HCT116 (cell line): ENCODE measurements around the gene RECK. TPM values are rescaled to one million over a fixed set of nuclear protein-coding genes. Genes with fewer than 3 reads are reported as not detected.

Experiments used
- ATAC-seq: fragments of 200-7000 bp; cut with Tn5 transposase; 2 replicates; pipeline ENCODE4 v1.9.1; 2020; ENCODE audit warnings: mild to moderate bottlenecking, moderate library complexity
- BruUV-seq: library from RNA; stranded (reverse); fragments of 400-500 nt; replicated peaks from 2 replicates; lab custom pipeline; 2021; lab: Mats Ljungman, UMichigan
- CTCF ChIA-PET: fragments of 300-600 bp; sonication (Branson Sonifier 250); formaldehyde crosslinking; loops from one replicate; lab custom pipeline; 2021; ENCODE audit warnings: antibody characterized with exemption; lab: Charles Lee
- POLR2A ChIA-PET: fragments of 300-600, 350-600 bp; sonication (Branson Sonifier 250); formaldehyde crosslinking; loops from one replicate; lab custom pipeline; 2021; ENCODE audit warnings: antibody characterized with exemption; lab: Charles Lee
- RAD21 ChIA-PET, 2 experiments: fragments of 300-600 bp; sonication (Branson Sonifier 250); formaldehyde crosslinking; loops; one replicate each; lab custom pipeline; 2023; ENCODE audit warnings: low total read pairs in 2 of 2; ENCODE audit not compliant: uncharacterized antibody in 2 of 2, unreplicated experiment in 2 of 2, low non-redundant PET in 1 of 2; lab: Charles Lee
- DNase-seq: peaks from one replicate; pipeline ENCODE4 v3.0.0-alpha.2; 2010; ENCODE audit warnings: low read depth, low spot score
- H2AFZ ChIP-seq: fragments of 200-600 bp; shearing (Covaris generic), sonication (generic); 2 replicates; pipeline ENCODE4 v1.6.1; 2017; ENCODE audit warnings: low read depth, mixed run types, mixed read lengths, antibody characterized with exemption, low read length; ENCODE audit not compliant: poor library complexity, severe bottlenecking
- H3K27ac ChIP-seq: 2 replicates; pipeline ENCODE4 v1.5.1; 2012; ENCODE audit warnings: low read depth, low read length
- H3K27me3 ChIP-seq: fragments of 200-600 bp; sonication (generic); 2 replicates; pipeline ENCODE4 v1.6.1; 2016; ENCODE audit warnings: mixed run types, low read length, mixed read lengths; ENCODE audit not compliant: insufficient read depth
- H3K36me3 ChIP-seq, 2 experiments: fragments of 200-500 bp in 1 of 2; fragments of 200-600 bp in 1 of 2; sonication (Bioruptor generic) in 1 of 2; sonication (generic) in 1 of 2; 2 replicates each; pipeline versions ENCODE4 v1.5.1 to v1.6.1; 2014 to 2016; ENCODE audit warnings: low read length in 2 of 2, inconsistent platforms in 1 of 2, mixed read lengths in 1 of 2, mixed run types in 1 of 2; ENCODE audit not compliant: insufficient read depth in 2 of 2, control insufficient read depth in 1 of 2
- H3K4me1 ChIP-seq, 2 experiments: fragments of 200-600 bp in 1 of 2; sonication (generic) in 1 of 2; 2 replicates each; pipeline versions ENCODE4 v1.5.1 to v1.6.1; 2012 to 2017; ENCODE audit warnings: low read length in 2 of 2, inconsistent platforms in 1 of 2, mild to moderate bottlenecking in 1 of 2, mixed read lengths in 1 of 2, mixed run types in 1 of 2, moderate library complexity in 1 of 2; ENCODE audit not compliant: insufficient read depth in 2 of 2, control insufficient read depth in 1 of 2
- H3K4me2 ChIP-seq: fragments of 200-600 bp; sonication (generic); 2 replicates; pipeline ENCODE4 v1.6.1; 2017; ENCODE audit warnings: mixed run types, low read length, mixed read lengths
- H3K4me3 ChIP-seq, 2 experiments: fragments of 200-600 bp in 1 of 2; sonication (generic) in 1 of 2; replicated peaks in 1 of 2; 2 replicates each; pipeline ENCODE4 v1.5.1; 2011 to 2016; ENCODE audit warnings: low read length in 2 of 2, control low read depth in 1 of 2, low read depth in 1 of 2, mild to moderate bottlenecking in 1 of 2, mixed read lengths in 1 of 2, mixed run types in 1 of 2
- H3K79me2 ChIP-seq: fragments of 200-600 bp; sonication (generic); 2 replicates; pipeline ENCODE4 v1.6.1; 2017; ENCODE audit warnings: mild to moderate bottlenecking, mixed run types, low read length, moderate library complexity, mixed read lengths; ENCODE audit not compliant: insufficient read depth
- H3K9ac ChIP-seq: fragments of 200-600 bp; sonication (generic); 2 replicates; pipeline ENCODE4 v1.6.1; 2016; ENCODE audit warnings: low read length, mixed read lengths
- H3K9me2 ChIP-seq: fragments of 200-600 bp; sonication (generic), shearing (Covaris generic); 2 replicates; pipeline ENCODE4 v1.6.1; 2017; ENCODE audit warnings: mixed run types, mild to moderate bottlenecking, moderate library complexity; ENCODE audit not compliant: insufficient read depth
- H3K9me3 ChIP-seq, 2 experiments: fragments of 200-500 bp in 1 of 2; fragments of 200-600 bp in 1 of 2; sonication (Bioruptor generic) in 1 of 2; sonication (generic) in 1 of 2; 2 replicates each; pipeline ENCODE4 v1.6.1; 2014 to 2017; ENCODE audit warnings: low read length in 2 of 2, mixed read lengths in 2 of 2, inconsistent platforms in 1 of 2, low read depth in 1 of 2, mild to moderate bottlenecking in 1 of 2, mixed run types in 1 of 2, moderate library complexity in 1 of 2; ENCODE audit not compliant: control insufficient read depth in 1 of 2, insufficient read depth in 1 of 2
- H4K20me1 ChIP-seq: fragments of 200-600 bp; sonication (generic), shearing (Covaris generic); 2 replicates; pipeline ENCODE4 v1.6.1; 2017; ENCODE audit warnings: mixed run types, mild to moderate bottlenecking, moderate library complexity; ENCODE audit not compliant: insufficient read depth
- ATF3 ChIP-seq: IDR thresholded peaks from 2 replicates; pipeline ENCODE4 v1.6.1; 2012
- CBX3 ChIP-seq: IDR thresholded peaks from 2 replicates; pipeline ENCODE4 v1.6.1; 2012; ENCODE audit warnings: low read depth
- CTCF ChIP-seq, 3 experiments: fragments of 200-600 bp in 1 of 3; sonication (generic) in 1 of 3; IDR thresholded peaks in 2 of 3; conservative IDR thresholded peaks in 1 of 3; 2 replicates each; pipeline ENCODE4 v1.5.1; 2012 to 2017; ENCODE audit warnings: low read depth in 2 of 3, low read length in 2 of 3, antibody characterized with exemption in 1 of 3, borderline replicate concordance in 1 of 3, control low read depth in 1 of 3, mild to moderate bottlenecking in 1 of 3, mixed read lengths in 1 of 3, mixed run types in 1 of 3, moderate library complexity in 1 of 3; ENCODE audit not compliant: insufficient read depth in 1 of 3
- EGR1 ChIP-seq: IDR thresholded peaks from 2 replicates; pipeline ENCODE4 v1.6.1; 2012; ENCODE audit warnings: low read depth
- ELF1 ChIP-seq: IDR thresholded peaks from 2 replicates; pipeline ENCODE4 v1.6.1; 2012; ENCODE audit warnings: low read depth, borderline replicate concordance
- FOSL1 ChIP-seq: IDR thresholded peaks from 2 replicates; pipeline ENCODE4 v1.6.1; 2012; ENCODE audit warnings: low read depth
- POLR2A ChIP-seq: IDR thresholded peaks from 2 replicates; pipeline ENCODE4 v1.7.0; 2011; ENCODE audit warnings: borderline replicate concordance; ENCODE audit not compliant: insufficient read depth, insufficient read length; ENCODE audit errors: extremely low read depth
- REST ChIP-seq: IDR thresholded peaks from 2 replicates; pipeline ENCODE4 v1.6.1; 2012; ENCODE audit warnings: low read depth
- SRF ChIP-seq: IDR thresholded peaks from 2 replicates; pipeline ENCODE4 v1.6.1; 2012; ENCODE audit warnings: low read depth
- ZBTB33 ChIP-seq: IDR thresholded peaks from 2 replicates; pipeline ENCODE4 v1.6.1; 2011; ENCODE audit warnings: mild to moderate bottlenecking, low read length, moderate library complexity; ENCODE audit not compliant: insufficient replicate concordance; ENCODE audit errors: extremely low read depth
- ZFX ChIP-seq: fragments of 450-650 bp; IDR thresholded peaks from 2 replicates; pipeline ENCODE4 v1.6.1; 2017
- intact Hi-C: fragments of 100-400 bp; cut with micrococcal nuclease; formaldehyde crosslinking; loops from 2 replicates; pipeline ENCODE4 v1.10.0; 2022
- total RNA-seq: library from RNA; stranded (reverse); gene quantifications from one replicate; pipeline ENCODE4 v1.2.1, GENCODE V29; 2021; ENCODE audit not compliant: unreplicated experiment

Gene RECK
- total RNA-seq, 1 experiment from 2014 or later, result 3.8 TPM

GRCh38 chr9:36008774-36009300 is 27.9 kb upstream of the RECK start (continued):
- TF ChIP-seq SRF (peak; percentile 85), ZFX (no peak), ATF3 (no peak), EGR1 (no peak), POLR2A (no peak), ELF1 (no peak), FOSL1 (no peak), REST (no peak)

- Histone ChIP-seq H3K9me3 (no peaks in the 10 kb centered on the region), H3K4me3 (no peak overlapping the region), H3K4me1 (peaks cover 0 to 9% of the 10 kb centered on the region in 2 experiments; a peak in 2 of 4 replicates), H3K9me2 (no peaks in the 10 kb centered on the region), H3K36me3 (no peaks in the 10 kb centered on the region), H3K4me2 (no peak overlapping the region), H3K27ac (no peak overlapping the region), H4K20me1 (no peaks in the 10 kb centered on the region), H3K9ac (no peak overlapping the region), H3K27me3 (no peaks in the 10 kb centered on the region; the same call in 1 of the 2 replicates), H2AFZ (no peak overlapping the region), H3K79me2 (no peaks in the 10 kb centered on the region)
- ChIA-PET RAD21 (no interaction called here), CTCF (interaction anchor here (2.0 to 5.1 kb wide), 2 partner anchors 10 to 13 kb away, joined by 9 to 38 read pairs; no protein-coding TSS in a partner anchor), POLR2A (no interaction called here)
- no peak for ATAC-seq
- DNase-seq, result no peak
- no TSS peak for BruUV-seq
- TF ChIP-seq CBX3, result no peak
- TF ChIP-seq CTCF (IDR thresholded peaks at IDR 0.05 in 2 of 3, conservative IDR thresholded peaks at IDR 0.05 in 1 of 3; ENCODE audit: borderline replicate concordance in 1 of 3, insufficient read depth in 1 of 3, low read depth in 2 of 3, low read length in 2 of 3), result no peak
- TF ChIP-seq EGR1, result no peak
- no peak for TF ChIP-seq ZBTB33
- intact Hi-C loops, result no loop called here
Measured at GRCh38 chr9:36011379-36011778, 25.3 kb upstream of the RECK start.
